C4-2B (cell line): ENCODE results near the gene ST8SIA4.

Experiments used
- H3K27ac ChIP-seq: fragments of 450-650 bp; 2 replicates; pipeline ENCODE4 v1.5.1; 2017
- CTCF ChIP-seq: fragments of 450-650 bp; conservative IDR thresholded peaks from 2 replicates; pipeline ENCODE4 v1.5.1; 2017; ENCODE audit warnings: mild to moderate bottlenecking
- ZFX ChIP-seq: fragments of 450-650 bp; IDR thresholded peaks from 2 replicates; pipeline ENCODE4 v1.6.1; 2017

The ST8SIA4 gene

GRCh38 chr5:100794844-100795243 lies 108.2 kb downstream of the ST8SIA4 start:
- no peak for TF ChIP-seq ZFX
- TF ChIP-seq CTCF = no peak
- H3K27ac ChIP-seq = no peak overlapping the region

GRCh38 chr5:100794218-100794617 lies 108.9 kb downstream of the ST8SIA4 start:
- no peak for TF ChIP-seq CTCF
- TF ChIP-seq ZFX = no peak
- H3K27ac ChIP-seq = no peak overlapping the region

GRCh38 chr5:100792781-100793180 lies 110.3 kb downstream of the ST8SIA4 start:
- H3K27ac ChIP-seq = no peak overlapping the region
- no peak for TF ChIP-seq CTCF

- no peak overlapping the region for H3K27ac ChIP-seq
- TF ChIP-seq ZFX (no peak), CTCF (no peak)
These were observed 111.7 kb downstream of the ST8SIA4 start for GRCh38 chr5:100791391-100791790.

- TF ChIP-seq CTCF (no peak), ZFX (no peak)
- no peak overlapping the region for H3K27ac ChIP-seq
These were observed 112.1 kb downstream of the ST8SIA4 start for GRCh38 chr5:100790951-100791350.

GRCh38 chr5:100790170-100790665 lies 112.9 kb downstream of the ST8SIA4 start:
- H3K27ac ChIP-seq = no peak overlapping the region
- TF ChIP-seq CTCF (peak; percentile 27; the same call in 1 of the 2 replicates), ZFX (no peak)

- no peak overlapping the region for H3K27ac ChIP-seq
- TF ChIP-seq ZFX = no peak
- no peak for TF ChIP-seq CTCF
These were observed 113.4 kb downstream of the ST8SIA4 start for GRCh38 chr5:100789694-100790093.
